LNCAP (cell line): Measurements from ENCODE around the gene ANKS6.

Source experiments
- TF ChIP-seq, protein P1 (sequence below): fragments of 450-650 bp; IDR thresholded peaks from 2 replicates; pipeline ENCODE4 v1.5.1; 2017; ENCODE audit warnings: mild to moderate bottlenecking

ANKS6 gene

DNA sequence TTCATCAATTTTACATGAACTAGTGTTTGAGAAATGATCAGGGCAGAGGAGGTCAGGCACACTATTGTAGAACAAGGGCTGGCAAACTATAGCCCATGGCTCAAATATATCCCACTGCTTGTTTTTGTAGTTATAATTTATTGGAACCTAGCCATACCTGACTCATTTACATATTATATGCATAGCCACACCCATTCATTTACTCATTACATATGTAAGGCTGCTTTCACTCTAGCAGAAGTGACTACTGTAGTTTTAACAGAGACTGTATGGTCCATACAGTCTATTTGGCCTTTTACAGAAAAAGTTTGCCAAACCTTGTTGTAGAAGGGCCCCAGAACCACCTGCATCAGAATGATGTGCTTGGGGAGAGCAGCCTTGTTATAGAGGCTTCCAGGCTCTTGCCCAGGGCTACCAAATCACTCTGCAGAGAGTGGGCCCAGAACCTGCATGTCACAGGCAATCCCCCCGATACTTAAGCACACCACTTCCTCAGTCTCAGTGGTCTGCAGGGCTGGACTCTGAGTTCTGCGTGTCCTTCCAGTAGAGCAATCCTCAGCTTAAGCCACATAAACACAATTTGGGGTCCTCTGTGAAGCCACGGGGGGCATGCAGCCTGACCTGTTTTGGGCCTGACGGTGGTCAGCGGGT, 6.7 kb downstream of the ANKS6 start:
- TF ChIP-seq, protein P1, sequence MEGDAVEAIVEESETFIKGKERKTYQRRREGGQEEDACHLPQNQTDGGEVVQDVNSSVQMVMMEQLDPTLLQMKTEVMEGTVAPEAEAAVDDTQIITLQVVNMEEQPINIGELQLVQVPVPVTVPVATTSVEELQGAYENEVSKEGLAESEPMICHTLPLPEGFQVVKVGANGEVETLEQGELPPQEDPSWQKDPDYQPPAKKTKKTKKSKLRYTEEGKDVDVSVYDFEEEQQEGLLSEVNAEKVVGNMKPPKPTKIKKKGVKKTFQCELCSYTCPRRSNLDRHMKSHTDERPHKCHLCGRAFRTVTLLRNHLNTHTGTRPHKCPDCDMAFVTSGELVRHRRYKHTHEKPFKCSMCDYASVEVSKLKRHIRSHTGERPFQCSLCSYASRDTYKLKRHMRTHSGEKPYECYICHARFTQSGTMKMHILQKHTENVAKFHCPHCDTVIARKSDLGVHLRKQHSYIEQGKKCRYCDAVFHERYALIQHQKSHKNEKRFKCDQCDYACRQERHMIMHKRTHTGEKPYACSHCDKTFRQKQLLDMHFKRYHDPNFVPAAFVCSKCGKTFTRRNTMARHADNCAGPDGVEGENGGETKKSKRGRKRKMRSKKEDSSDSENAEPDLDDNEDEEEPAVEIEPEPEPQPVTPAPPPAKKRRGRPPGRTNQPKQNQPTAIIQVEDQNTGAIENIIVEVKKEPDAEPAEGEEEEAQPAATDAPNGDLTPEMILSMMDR: no peak

DNA sequence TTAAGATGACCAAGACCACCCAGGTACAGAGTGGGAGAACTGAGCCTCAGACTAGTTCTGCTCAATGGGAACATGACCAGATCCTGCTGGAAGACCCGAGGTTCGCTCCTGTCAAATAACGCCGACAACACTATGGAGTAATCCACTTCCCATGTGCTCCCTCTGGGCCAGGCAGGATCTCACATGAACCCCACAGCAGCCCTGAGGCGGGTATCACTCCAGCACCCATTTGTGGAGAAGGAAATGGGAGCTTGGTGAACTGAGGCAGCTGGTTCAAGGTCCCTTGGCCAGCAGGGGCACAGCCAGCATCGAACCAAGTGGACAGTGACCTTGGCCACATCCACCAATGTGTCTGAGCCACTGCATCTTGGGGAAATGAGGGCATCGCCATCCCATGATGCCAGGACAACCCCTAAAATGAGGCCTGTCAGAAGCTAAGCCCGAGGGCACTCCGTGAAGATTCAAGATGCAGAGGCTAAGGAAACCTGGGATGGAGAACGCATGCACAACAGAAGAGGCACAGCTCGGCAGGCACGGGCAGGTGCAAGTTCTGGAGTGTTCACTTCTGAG, 8.5 kb downstream of the ANKS6 start:
- TF ChIP-seq, protein P1: no peak

DNA sequence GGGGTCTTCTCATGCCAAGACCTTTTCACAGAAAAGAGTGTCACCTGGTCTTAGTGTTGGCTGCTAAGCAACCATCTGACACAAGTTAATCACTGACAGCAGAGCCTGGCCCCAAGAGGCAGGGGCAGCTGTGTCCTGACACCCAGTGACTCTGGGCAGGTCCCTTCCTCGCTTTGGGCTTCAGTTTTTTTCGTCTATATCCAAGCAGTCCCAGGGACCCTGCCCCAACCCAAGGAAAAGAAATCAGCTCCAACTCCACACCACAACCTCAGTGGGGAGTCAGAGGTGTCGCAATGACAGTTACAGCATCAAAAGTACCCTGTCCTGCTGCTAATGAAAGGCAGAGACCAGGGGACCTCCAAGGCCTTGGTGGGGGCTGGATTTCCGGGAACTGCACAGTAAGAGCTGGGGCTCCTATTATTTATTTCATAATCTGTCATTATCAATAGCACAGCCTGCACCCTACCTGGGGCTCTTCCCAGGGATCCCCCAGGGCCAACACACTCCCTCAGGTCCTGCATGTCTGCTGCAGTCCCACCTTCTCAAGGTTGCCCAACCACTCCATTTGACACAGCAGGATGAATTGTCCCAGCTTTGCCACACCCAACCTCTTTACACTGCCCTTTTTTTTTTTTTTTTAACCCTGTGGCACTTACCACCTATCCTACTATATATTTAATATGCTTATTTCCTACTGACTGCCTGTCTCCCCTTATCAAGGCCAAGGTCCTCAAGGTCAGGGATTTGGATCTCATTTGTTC, 9.4 kb downstream of the ANKS6 start:
- TF ChIP-seq, protein P1: no peak

GRCh38 chr9:98784831-98785806, 11.2 kb downstream of the ANKS6 start:
- TF ChIP-seq, protein P1: no peak

DNA sequence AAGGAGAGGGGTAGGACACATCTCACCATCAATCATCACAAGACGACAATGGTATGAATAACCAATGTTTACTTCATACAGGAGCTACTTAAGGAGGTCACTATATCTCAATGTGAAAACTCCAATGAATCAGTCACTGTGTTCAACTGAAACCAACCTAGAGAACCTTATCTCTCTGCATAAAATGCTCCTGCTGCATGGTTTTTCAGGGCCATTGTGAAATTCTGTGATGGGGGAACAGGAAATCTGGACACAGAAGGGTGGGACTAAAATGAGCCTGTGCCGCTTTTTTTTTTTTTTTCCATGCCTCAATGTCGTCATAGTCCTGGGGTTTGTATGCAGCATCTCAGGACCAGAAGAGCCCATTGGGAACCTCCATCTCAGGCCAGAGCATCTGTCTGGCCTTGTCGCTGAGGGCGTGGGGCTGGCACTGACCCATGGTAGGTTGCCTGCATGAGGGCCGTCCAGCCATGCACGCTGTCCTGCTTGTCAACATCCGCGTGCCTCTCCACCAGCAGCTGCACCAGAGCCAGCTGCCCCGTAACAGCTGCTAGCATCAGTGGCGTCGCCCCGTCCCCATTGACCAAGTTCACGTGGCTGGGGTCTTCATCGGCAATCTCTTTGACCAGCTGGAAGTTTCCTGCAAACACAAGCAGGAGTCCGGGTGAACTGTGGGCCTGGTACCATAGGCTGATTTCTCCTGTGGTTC, 12.7 kb downstream of the ANKS6 start:
- TF ChIP-seq, protein P1: no peak

GRCh38 chr9:98781588-98782383, 14.6 kb downstream of the ANKS6 start:
- TF ChIP-seq, protein P1: no peak
